ENCODE results near the gene ZNFX1.
A peak's percentile ranks its signal among the peaks of the same experiment; 100 is the strongest.

ZNFX1 gene

DNA sequence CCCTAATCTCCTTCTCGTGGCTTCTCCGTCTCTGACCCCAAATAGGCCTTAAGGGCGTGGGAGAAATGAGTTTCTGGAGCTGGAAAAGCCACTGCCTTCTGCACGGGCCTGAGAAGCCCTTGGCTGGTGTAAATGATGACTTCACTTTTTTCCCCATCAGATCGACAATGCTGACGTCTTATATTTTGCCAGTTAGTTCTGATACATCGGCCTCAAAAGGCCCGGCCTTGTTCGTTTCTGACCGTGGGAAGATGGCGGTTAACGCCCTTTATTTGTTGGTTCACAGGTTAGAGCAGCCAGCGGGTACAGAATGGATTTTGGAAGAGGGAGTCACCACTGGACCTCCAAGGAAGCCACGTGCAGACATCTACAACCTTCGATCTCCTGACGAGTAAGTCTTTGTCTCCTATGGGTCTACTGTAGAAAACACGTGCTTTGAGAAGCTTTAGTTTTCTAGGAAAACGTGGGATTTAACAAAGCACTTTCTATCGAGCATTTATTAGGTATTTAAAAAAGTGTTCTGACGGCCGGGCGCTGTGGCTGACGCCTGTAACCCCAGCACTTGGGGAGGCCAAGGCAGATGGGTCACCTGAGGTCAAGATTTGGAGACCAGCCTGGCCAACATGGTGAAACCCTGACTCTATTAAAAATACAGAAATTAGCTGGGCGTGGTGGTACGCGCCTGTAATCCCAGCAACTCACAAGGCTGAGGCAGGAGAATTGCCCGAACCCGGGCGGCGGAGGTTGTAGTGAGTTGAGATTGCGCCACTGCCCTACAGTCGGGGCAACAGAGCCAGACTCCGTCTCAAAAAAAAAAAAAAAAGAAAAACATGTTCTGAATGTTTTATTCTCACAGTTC is 1.2 kb upstream of the ZNFX1 start:
- peak; percentile 68 for DNase-seq
- peaks cover 55% of the 10 kb centered on the region for H3K4me1 Mint-ChIP-seq (ENCODE audit: low read depth)
- H3K36me3 Mint-ChIP-seq (ENCODE audit: low read depth) = peaks cover 90% of the 10 kb centered on the region
- peak overlapping the region; percentile 100 for H3K27ac Mint-ChIP-seq
- H3K9me3 Mint-ChIP-seq = no peaks in the 10 kb centered on the region
- peak overlapping the region; percentile 98 for H3K4me3 Mint-ChIP-seq
- no peaks in the 10 kb centered on the region for H3K27me3 Mint-ChIP-seq

- peaks cover 50% of the 10 kb centered on the region for H3K4me1 Mint-ChIP-seq (ENCODE audit: low read depth)
- peaks cover 90% of the 10 kb centered on the region for H3K36me3 Mint-ChIP-seq (ENCODE audit: low read depth)
- DNase-seq = no peak
- H3K27me3 Mint-ChIP-seq = no peaks in the 10 kb centered on the region
- peak overlapping the region; percentile 100 for H3K27ac Mint-ChIP-seq
- no peaks in the 10 kb centered on the region for H3K9me3 Mint-ChIP-seq
- peak overlapping the region; percentile 98 for H3K4me3 Mint-ChIP-seq
These were observed 146 bp downstream of the ZNFX1 start for GRCh38 chr20:49277786-49278035.

DNA sequence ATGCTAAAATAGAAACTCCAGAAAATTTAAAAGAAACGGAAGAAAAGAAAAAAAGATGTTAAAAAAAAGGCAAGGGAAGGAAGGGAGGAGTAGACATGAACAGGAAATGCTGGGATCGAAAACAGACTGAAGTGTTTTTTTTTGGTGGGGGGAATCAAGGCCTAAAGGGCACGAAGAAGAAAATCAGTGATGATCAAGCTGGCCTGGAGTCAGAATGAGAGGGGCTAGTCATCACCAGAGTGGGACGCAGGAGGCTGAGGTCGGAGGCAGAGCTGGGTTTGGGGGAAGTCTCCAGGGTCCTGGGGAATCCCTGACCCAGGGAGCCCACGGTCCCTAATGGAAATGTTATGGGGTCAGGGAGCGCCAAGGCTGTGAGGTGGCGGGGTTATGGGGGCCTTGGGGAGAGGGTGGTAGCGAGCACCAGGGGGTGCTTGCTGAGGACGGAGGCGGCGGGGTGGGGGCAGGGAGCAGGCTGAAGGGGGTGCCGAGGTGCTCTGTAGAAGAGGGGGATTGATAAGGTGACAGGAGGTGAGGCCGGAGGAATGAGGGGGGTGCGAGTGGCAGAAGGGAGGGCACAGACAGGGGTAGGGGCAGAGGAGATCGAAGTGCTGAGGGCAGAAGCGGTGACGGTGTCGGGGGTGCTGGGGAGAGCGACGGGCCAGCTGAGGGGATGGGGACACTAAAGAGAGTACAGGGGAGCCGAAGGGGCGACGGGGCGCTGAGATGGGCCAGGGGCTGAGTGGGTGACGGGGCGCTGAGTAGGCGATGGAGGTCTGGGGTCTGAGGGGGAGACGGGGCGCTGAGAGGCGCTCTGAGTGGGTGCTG is 684 bp downstream of the ZNFX1 start:
- peak; percentile 72 for DNase-seq
- no peaks in the 10 kb centered on the region for H3K9me3 Mint-ChIP-seq
- H3K4me3 Mint-ChIP-seq = peak overlapping the region; percentile 98
- peaks cover 50% of the 10 kb centered on the region for H3K4me1 Mint-ChIP-seq (ENCODE audit: low read depth)
- H3K27me3 Mint-ChIP-seq = no peaks in the 10 kb centered on the region
- peak overlapping the region; percentile 100 for H3K27ac Mint-ChIP-seq
- peaks cover 90% of the 10 kb centered on the region for H3K36me3 Mint-ChIP-seq (ENCODE audit: low read depth)

- no peak for DNase-seq
- H3K36me3 Mint-ChIP-seq (ENCODE audit: low read depth) = peaks cover 90% of the 10 kb centered on the region
- H3K4me3 Mint-ChIP-seq = peak overlapping the region; percentile 98
- no peaks in the 10 kb centered on the region for H3K9me3 Mint-ChIP-seq
- H3K27me3 Mint-ChIP-seq = no peaks in the 10 kb centered on the region
- H3K27ac Mint-ChIP-seq = peak overlapping the region; percentile 100
- H3K4me1 Mint-ChIP-seq (ENCODE audit: low read depth) = peaks cover 49% of the 10 kb centered on the region
These were observed 1.5 kb downstream of the ZNFX1 start for GRCh38 chr20:49276161-49276960.

GRCh38 chr20:49275636-49276035 is 2.2 kb downstream of the ZNFX1 start:
- H3K4me3 Mint-ChIP-seq = peak overlapping the region; percentile 98
- peaks cover 49% of the 10 kb centered on the region for H3K4me1 Mint-ChIP-seq (ENCODE audit: low read depth)
- H3K27me3 Mint-ChIP-seq = no peaks in the 10 kb centered on the region
- peaks cover 90% of the 10 kb centered on the region for H3K36me3 Mint-ChIP-seq (ENCODE audit: low read depth)
- peak overlapping the region; percentile 100 for H3K27ac Mint-ChIP-seq
- no peak for DNase-seq
- no peaks in the 10 kb centered on the region for H3K9me3 Mint-ChIP-seq

GRCh38 chr20:49275216-49275615 is 2.6 kb downstream of the ZNFX1 start:
- peak overlapping the region; percentile 100 for H3K27ac Mint-ChIP-seq
- peaks cover 90% of the 10 kb centered on the region for H3K36me3 Mint-ChIP-seq (ENCODE audit: low read depth)
- DNase-seq = no peak
- H3K4me1 Mint-ChIP-seq (ENCODE audit: low read depth) = peaks cover 52% of the 10 kb centered on the region
- H3K4me3 Mint-ChIP-seq = peak overlapping the region; percentile 98
- no peaks in the 10 kb centered on the region for H3K9me3 Mint-ChIP-seq
- H3K27me3 Mint-ChIP-seq = no peaks in the 10 kb centered on the region

DNA sequence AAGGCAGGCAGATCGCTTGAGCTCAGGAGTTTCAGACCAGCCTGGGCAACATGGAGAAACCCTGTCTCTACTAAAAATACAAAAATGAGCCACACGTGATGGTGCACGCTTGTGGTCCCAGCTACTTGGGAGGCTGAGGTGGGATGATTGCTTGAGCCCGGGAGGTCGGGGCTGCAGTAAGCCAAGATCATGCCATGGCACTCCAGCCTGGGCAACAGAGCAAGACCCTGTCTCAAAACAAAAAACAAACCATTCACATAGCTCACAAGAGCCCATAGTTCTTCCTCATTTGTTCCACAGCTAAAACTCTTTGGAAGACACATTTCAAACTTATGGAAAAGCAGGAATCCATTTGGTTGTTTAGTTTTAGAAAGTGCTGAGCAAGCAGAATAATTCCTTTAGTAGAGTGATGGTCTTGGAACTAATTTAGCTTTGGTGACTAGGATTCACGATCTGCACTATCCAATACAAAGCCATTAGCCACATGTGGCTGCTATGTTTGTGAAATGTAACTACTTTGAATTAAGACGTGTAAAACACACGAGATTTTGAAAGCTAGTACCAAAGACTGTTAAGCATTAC is 4.1 kb downstream of the ZNFX1 start:
- no peaks in the 10 kb centered on the region for H3K27me3 Mint-ChIP-seq
- DNase-seq = no peak
- H3K4me1 Mint-ChIP-seq (ENCODE audit: low read depth) = peaks cover 62% of the 10 kb centered on the region
- H3K27ac Mint-ChIP-seq = peak overlapping the region; percentile 50
- peaks cover 90% of the 10 kb centered on the region for H3K36me3 Mint-ChIP-seq (ENCODE audit: low read depth)
- peak overlapping the region; percentile 62 for H3K4me3 Mint-ChIP-seq
- H3K9me3 Mint-ChIP-seq = peaks cover 4% of the 10 kb centered on the region

GRCh38 chr20:49272654-49273053 is 5.2 kb downstream of the ZNFX1 start:
- H3K36me3 Mint-ChIP-seq (ENCODE audit: low read depth) = peaks cover 94% of the 10 kb centered on the region
- peak overlapping the region; percentile 77 for H3K27ac Mint-ChIP-seq
- peaks cover 68% of the 10 kb centered on the region for H3K4me1 Mint-ChIP-seq (ENCODE audit: low read depth)
- peaks cover 4% of the 10 kb centered on the region for H3K9me3 Mint-ChIP-seq
- peak overlapping the region; percentile 62 for H3K4me3 Mint-ChIP-seq
- no peak for DNase-seq
- no peaks in the 10 kb centered on the region for H3K27me3 Mint-ChIP-seq

- Mint-ChIP-seq H3K27ac (peak overlapping the region; percentile 27), H3K27me3 (no peaks in the 10 kb centered on the region), H3K4me1 (ENCODE audit: low read depth) (peaks cover 78% of the 10 kb centered on the region), H3K9me3 (peaks cover 4% of the 10 kb centered on the region), H3K36me3 (ENCODE audit: low read depth) (peaks cover 93% of the 10 kb centered on the region), H3K4me3 (peak overlapping the region; percentile 79)
- DNase-seq = no peak
These were observed 7.1 kb downstream of the ZNFX1 start for GRCh38 chr20:49270736-49271135.

- H3K27me3 Mint-ChIP-seq = no peaks in the 10 kb centered on the region
- no peak for DNase-seq
- H3K27ac Mint-ChIP-seq = peak overlapping the region; percentile 27
- H3K9me3 Mint-ChIP-seq = peaks cover 4% of the 10 kb centered on the region
- H3K36me3 Mint-ChIP-seq (ENCODE audit: low read depth) = peaks cover 93% of the 10 kb centered on the region
- peak overlapping the region; percentile 79 for H3K4me3 Mint-ChIP-seq
- H3K4me1 Mint-ChIP-seq (ENCODE audit: low read depth) = peaks cover 74% of the 10 kb centered on the region
These were observed 7.7 kb downstream of the ZNFX1 start for GRCh38 chr20:49270177-49270576.

- peaks cover 4% of the 10 kb centered on the region for H3K9me3 Mint-ChIP-seq
- peak overlapping the region; percentile 79 for H3K4me3 Mint-ChIP-seq
- no peak for DNase-seq
- peaks cover 70% of the 10 kb centered on the region for H3K4me1 Mint-ChIP-seq (ENCODE audit: low read depth)
- H3K36me3 Mint-ChIP-seq (ENCODE audit: low read depth) = peaks cover 97% of the 10 kb centered on the region
- H3K27ac Mint-ChIP-seq = peak overlapping the region; percentile 74
- no peaks in the 10 kb centered on the region for H3K27me3 Mint-ChIP-seq
These were observed 9.1 kb downstream of the ZNFX1 start for GRCh38 chr20:49268600-49269365.

DNA sequence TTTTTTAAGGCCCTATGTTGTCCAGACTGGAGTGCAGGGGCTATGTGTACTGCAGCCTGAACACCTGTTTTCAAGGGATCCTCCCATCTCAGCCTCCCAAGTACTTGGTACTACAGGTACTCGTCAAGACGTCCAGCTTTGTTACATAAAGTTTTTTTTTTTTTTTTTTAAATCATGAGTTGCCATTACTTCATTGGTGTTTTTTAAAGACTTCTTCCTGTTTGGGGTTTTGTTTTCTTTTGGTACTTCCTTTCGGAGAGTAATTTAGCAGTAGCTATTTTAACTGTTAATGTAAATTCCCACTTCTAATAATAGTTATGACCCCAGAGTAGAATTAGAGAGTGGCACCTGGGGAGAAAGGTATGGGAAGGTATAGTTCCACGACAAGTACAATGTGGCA is 10.5 kb downstream of the ZNFX1 start:
- Mint-ChIP-seq H3K4me1 (ENCODE audit: low read depth) (peaks cover 67% of the 10 kb centered on the region), H3K27ac (peak overlapping the region; percentile 82), H3K27me3 (no peaks in the 10 kb centered on the region), H3K9me3 (peaks cover 4% of the 10 kb centered on the region), H3K36me3 (ENCODE audit: low read depth) (peaks cover 97% of the 10 kb centered on the region), H3K4me3 (peak overlapping the region; percentile 77)
- DNase-seq = no peak

DNA sequence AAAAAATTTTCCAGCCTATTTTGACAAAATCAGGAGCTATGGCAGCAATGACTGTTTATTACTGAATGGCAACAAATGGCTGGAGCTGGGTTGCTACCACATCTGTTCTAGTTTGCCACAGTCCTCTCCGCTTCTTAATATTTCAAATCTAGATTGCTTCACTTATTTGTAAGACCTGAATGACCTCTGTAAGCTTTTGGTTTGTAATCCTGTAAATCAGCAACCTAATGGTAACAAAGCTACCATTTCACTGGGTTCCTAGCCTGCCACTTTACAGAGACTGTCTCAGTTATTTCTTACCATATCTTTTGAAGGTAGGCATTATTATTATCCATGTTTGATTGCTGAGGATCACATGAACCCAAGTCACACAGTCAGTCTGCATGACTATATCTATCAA is 15.4 kb downstream of the ZNFX1 start:
- Mint-ChIP-seq H3K4me3 (no peak overlapping the region), H3K36me3 (ENCODE audit: low read depth) (peaks cover 96% of the 10 kb centered on the region), H3K27ac (peak overlapping the region; percentile 47)

More for the DNA sequence above, 15.4 kb downstream of the ZNFX1 start:
- no peaks in the 10 kb centered on the region for H3K9me3 Mint-ChIP-seq
- peaks cover 46% of the 10 kb centered on the region for H3K4me1 Mint-ChIP-seq (ENCODE audit: low read depth)
- H3K27me3 Mint-ChIP-seq = no peaks in the 10 kb centered on the region
- no peak for DNase-seq

Data from activated T-cell treated with anti-CD3 and anti-CD28 coated beads, Interleukin-2, amount 50 U/mL, for 24 hours (primary cell).